ENCODE measurements around the gene SLC39A12.

DNA sequence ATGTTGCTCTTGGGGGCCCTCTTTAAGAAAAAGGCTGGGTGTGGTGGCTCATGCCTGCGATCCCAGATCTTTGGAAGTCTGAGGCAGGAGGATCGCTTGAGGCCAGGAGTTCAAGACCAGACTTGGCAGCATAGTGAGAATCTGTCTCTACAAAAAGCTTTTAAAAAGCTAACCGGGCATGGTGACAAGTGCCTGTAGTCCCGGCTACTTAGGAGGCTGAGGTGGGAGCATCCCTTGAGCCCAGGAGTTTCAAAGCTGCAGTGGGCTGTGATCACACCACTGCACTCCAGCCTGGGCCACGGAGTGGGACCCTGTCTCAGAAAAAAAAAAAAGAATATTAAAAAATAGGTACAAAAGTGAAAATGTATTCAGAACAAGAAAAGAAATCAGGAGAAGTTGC is 38.1 kb upstream of the SLC39A12 start:
- TF ChIP-seq, protein P1, sequence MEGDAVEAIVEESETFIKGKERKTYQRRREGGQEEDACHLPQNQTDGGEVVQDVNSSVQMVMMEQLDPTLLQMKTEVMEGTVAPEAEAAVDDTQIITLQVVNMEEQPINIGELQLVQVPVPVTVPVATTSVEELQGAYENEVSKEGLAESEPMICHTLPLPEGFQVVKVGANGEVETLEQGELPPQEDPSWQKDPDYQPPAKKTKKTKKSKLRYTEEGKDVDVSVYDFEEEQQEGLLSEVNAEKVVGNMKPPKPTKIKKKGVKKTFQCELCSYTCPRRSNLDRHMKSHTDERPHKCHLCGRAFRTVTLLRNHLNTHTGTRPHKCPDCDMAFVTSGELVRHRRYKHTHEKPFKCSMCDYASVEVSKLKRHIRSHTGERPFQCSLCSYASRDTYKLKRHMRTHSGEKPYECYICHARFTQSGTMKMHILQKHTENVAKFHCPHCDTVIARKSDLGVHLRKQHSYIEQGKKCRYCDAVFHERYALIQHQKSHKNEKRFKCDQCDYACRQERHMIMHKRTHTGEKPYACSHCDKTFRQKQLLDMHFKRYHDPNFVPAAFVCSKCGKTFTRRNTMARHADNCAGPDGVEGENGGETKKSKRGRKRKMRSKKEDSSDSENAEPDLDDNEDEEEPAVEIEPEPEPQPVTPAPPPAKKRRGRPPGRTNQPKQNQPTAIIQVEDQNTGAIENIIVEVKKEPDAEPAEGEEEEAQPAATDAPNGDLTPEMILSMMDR (conservative IDR thresholded peaks at IDR 0.05) = no peak
- TF ChIP-seq ZFX (IDR thresholded peaks at IDR 0.05) = no peak

All from C4-2B (cell line).